HepG2 (cell line): ENCODE data around the gene WHAMM. TPM values are rescaled to one million over a fixed set of nuclear protein-coding genes. Genes with fewer than 3 reads are reported as not detected.

ENCODE experiments used
- ARID2 ChIP-seq: sonication (generic); formaldehyde crosslinking; IDR thresholded peaks from 2 replicates; pipeline ENCODE4 v1.8.1; 2022; ENCODE audit warnings: mild to moderate bottlenecking, missing genetic modification reagents, borderline replicate concordance
- FOXK1 ChIP-seq: sonication (generic); formaldehyde crosslinking; IDR thresholded peaks from 2 replicates; pipeline ENCODE4 v1.4.0; 2020; ENCODE audit warnings: low read depth, missing genetic modification reagents, borderline replicate concordance
- GABPA ChIP-seq, 2 experiments: IDR thresholded peaks; 2 replicates each; pipeline ENCODE4 v1.6.1; 2011 to 2016; ENCODE audit warnings: low read depth in 2 of 2, low read length in 1 of 2, missing biosample characterization in 1 of 2, missing genetic modification characterization in 1 of 2
- GATAD1 ChIP-seq: IDR thresholded peaks from 2 replicates; pipeline ENCODE4 v1.6.1; 2016; ENCODE audit warnings: missing genetic modification reagents, missing compliant biosample characterization
- GATAD2A ChIP-seq: IDR thresholded peaks from 2 replicates; pipeline ENCODE4 v1.6.1; 2016
- NFKBIZ ChIP-seq: IDR thresholded peaks from 2 replicates; pipeline ENCODE4 v1.6.1; 2018; ENCODE audit warnings: missing genetic modification reagents, missing compliant biosample characterization
- SAP130 ChIP-seq: IDR thresholded peaks from 2 replicates; pipeline ENCODE4 v1.6.1; 2016; ENCODE audit warnings: low read depth
- SMC3 ChIP-seq: IDR thresholded peaks from 2 replicates; pipeline ENCODE4 v1.6.1; 2011; ENCODE audit warnings: low read length, improper control_type of control experiment
- SNAI1 ChIP-seq: sonication (generic); formaldehyde crosslinking; IDR thresholded peaks from 2 replicates; pipeline ENCODE4 v1.5.0; 2020; ENCODE audit warnings: mild to moderate bottlenecking, missing genetic modification reagents, borderline replicate concordance
- YEATS2 ChIP-seq: sonication (generic); formaldehyde crosslinking; IDR thresholded peaks from 2 replicates; pipeline ENCODE4 v1.4.0; 2020; ENCODE audit warnings: missing genetic modification reagents, borderline replicate concordance
- ZBTB1 ChIP-seq: sonication (generic); formaldehyde crosslinking; IDR thresholded peaks from 2 replicates; pipeline ENCODE4 v1.4.0; 2020; ENCODE audit warnings: missing genetic modification reagents, borderline replicate concordance
- ZNF235 ChIP-seq: sonication (generic); formaldehyde crosslinking; IDR thresholded peaks from 2 replicates; pipeline ENCODE4 v1.8.1; 2023; ENCODE audit warnings: mild to moderate bottlenecking, missing genetic modification reagents, borderline replicate concordance
- ZNF34 ChIP-seq: sonication (generic); formaldehyde crosslinking; IDR thresholded peaks from 2 replicates; pipeline ENCODE4 v1.4.0; 2020; ENCODE audit warnings: mild to moderate bottlenecking, missing genetic modification reagents, borderline replicate concordance
- ZNF549 ChIP-seq: sonication (generic); formaldehyde crosslinking; IDR thresholded peaks from 2 replicates; pipeline ENCODE4 v1.5.0; 2020; ENCODE audit warnings: missing genetic modification reagents
- polyA plus RNA-seq, 8 experiments: library from polyadenylated mRNA; depleted of rRNA in 3 of 8; stranded (reverse) in 7 of 8; unstranded in 1 of 8; fragments of >200 nt; fragmentation: Illumina TruSeq in 4 of 8; extraction: Trizol in 4 of 8; gene quantifications; 2 replicates each; pipeline versions ENCODE4 v1.2.1 to v1.2.3, GENCODE V29; 2011 to 2016; ENCODE audit warnings: low read depth in 4 of 8, missing spikeins in 1 of 8, mixed read lengths in 1 of 8; ENCODE audit not compliant: insufficient read depth in 1 of 8
- total RNA-seq, 5 experiments: library from RNA; depleted of rRNA; stranded (reverse); fragments of >200 nt; fragmentation: Illumina TruSeq; extraction: Trizol; gene quantifications; 2 replicates each; pipeline ENCODE4 v1.2.3, GENCODE V29; 2016; ENCODE audit warnings: low read depth in 1 of 5
- TF ChIP-seq, protein P1 (sequence below): sonication (generic); formaldehyde crosslinking; IDR thresholded peaks from 2 replicates; pipeline ENCODE4 v1.5.0; 2020; ENCODE audit warnings: mild to moderate bottlenecking, missing genetic modification reagents, borderline replicate concordance
- TF ChIP-seq, protein P2 (sequence below): IDR thresholded peaks from 2 replicates; pipeline ENCODE4 v1.6.1; 2016; ENCODE audit warnings: missing biosample characterization, missing genetic modification reagents, low read depth
- TF ChIP-seq, protein P3 (sequence below): IDR thresholded peaks from 2 replicates; pipeline ENCODE4 v1.6.1; 2016; ENCODE audit warnings: missing compliant biosample characterization, missing genetic modification reagents, borderline replicate concordance
- TF ChIP-seq, protein P4 (sequence below): sonication (generic); formaldehyde crosslinking; IDR thresholded peaks from 2 replicates; pipeline ENCODE4 v1.4.0; 2020; ENCODE audit warnings: mild to moderate bottlenecking, missing genetic modification reagents
- TF ChIP-seq, protein P5 (sequence below): sonication (generic); formaldehyde crosslinking; IDR thresholded peaks from 2 replicates; pipeline ENCODE4 v1.5.1; 2020; ENCODE audit warnings: missing genetic modification reagents, mild to moderate bottlenecking, borderline replicate concordance
- TF ChIP-seq, protein P6 (sequence below): sonication (generic); formaldehyde crosslinking; IDR thresholded peaks from 2 replicates; pipeline ENCODE4 v1.8.0; 2022; ENCODE audit warnings: low read depth, missing genetic modification reagents

WHAMM gene
- total and polyA plus RNA-seq, 2 of the 13 experiments (the other 11 are each of a cell fraction or from before 2014, with no cell fraction given), result 2.9 to 3.0 TPM

DNA sequence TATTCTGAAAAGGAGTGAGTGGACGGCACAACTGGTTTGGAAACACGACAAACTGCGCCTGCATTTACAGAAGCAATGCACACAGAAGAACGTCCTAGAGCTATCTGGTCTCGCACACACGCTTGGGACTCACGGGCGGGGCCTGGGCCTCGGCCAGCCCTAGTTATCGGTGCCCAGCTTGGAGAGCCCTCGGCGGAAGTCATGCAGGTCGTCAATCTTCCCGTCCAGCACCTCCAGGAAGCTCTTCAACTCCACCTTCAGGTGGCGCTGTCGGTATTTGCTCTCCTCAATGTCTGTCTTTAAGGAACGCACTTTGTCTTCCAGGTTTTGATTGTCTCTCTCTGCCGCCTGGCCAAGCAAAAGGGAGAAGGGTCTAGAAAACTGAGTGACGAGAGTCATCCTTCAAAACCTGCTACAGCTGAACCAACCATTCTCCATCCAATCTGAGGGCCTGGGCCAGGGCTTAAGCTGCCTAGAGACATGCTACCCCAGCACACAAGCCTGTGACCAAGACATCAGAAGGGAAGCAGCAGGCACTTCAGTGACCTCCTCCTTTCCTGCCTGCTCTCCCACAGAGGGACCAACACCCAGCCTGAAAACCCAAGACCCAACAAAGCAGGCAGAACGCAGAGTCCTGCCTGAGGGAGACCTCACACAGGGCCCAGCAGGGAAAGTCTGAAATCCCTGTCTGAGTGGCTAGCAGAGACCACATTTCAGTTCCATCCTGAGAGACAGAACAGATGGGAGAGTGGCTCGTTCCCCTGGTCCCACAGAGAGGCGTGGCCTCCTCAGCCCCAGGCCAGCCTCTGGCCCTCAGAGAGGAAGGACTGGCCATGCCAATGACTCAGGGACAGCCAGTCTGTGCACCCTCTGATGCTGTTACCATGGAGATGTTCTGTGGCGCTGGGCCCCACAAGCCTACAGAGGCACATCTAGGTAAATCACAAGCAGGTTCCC lies 40.4 kb downstream of the WHAMM start (continued):
- TF ChIP-seq, protein P1, sequence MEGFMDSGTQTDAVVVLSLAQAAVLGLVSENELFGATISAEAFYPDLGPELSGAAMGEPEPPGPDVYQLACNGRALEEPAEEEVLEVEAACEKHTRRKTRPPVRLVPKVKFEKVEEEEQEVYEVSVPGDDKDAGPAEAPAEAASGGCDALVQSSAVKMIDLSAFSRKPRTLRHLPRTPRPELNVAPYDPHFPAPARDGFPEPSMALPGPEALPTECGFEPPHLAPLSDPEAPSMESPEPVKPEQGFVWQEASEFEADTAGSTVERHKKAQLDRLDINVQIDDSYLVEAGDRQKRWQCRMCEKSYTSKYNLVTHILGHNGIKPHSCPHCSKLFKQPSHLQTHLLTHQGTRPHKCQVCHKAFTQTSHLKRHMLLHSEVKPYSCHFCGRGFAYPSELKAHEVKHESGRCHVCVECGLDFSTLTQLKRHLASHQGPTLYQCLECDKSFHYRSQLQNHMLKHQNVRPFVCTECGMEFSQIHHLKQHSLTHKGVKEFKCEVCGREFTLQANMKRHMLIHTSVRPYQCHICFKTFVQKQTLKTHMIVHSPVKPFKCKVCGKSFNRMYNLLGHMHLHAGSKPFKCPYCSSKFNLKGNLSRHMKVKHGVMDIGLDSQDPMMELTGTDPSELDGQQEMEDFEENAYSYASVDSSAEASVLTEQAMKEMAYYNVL, result no peak
- no peak for TF ChIP-seq ZNF34 (CRISPR knock-in tag)
- TF ChIP-seq, protein P2, sequence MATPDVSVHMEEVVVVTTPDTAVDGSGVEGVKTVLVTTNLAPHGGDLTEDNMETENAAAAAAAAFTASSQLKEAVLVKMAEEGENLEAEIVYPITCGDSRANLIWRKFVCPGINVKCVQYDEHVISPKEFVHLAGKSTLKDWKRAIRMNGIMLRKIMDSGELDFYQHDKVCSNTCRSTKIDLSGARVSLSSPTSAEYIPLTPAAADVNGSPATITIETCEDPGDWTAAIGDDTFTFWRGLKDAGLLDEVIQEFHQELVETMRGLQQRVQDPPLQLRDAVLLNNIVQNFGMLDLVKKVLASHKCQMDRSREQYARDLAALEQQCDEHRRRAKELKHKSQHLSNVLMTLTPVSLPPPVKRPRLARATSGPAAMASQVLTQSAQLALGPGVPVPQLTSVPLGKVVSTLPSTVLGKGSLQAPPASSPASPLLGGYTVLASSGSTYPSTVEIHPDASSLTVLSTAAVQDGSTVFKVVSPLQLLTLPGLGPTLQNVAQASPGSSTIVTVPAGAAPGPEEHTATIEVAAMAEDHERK (CRISPR knock-in tag), result no peak
- TF ChIP-seq, protein P3, sequence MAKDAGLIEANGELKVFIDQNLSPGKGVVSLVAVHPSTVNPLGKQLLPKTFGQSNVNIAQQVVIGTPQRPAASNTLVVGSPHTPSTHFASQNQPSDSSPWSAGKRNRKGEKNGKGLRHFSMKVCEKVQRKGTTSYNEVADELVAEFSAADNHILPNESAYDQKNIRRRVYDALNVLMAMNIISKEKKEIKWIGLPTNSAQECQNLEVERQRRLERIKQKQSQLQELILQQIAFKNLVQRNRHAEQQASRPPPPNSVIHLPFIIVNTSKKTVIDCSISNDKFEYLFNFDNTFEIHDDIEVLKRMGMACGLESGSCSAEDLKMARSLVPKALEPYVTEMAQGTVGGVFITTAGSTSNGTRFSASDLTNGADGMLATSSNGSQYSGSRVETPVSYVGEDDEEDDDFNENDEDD (CRISPR knock-in tag), result no peak
- no peak for TF ChIP-seq ZNF549 (CRISPR knock-in tag)
- no peak for TF ChIP-seq GABPA (IDR thresholded peaks at IDR 0.05; ENCODE audit: low read depth, low read length)
- peak; percentile 78 for TF ChIP-seq GABPA (CRISPR knock-in tag; IDR thresholded peaks at IDR 0.05; ENCODE audit: low read depth)
- TF ChIP-seq ZNF235 (CRISPR knock-in tag), result no peak
- peak; percentile 75 for TF ChIP-seq SMC3
- no peak for TF ChIP-seq NFKBIZ (CRISPR knock-in tag)
- no peak for TF ChIP-seq ARID2 (CRISPR knock-in tag)
- peak; percentile 60; the same call in 1 of the 2 replicates for TF ChIP-seq GATAD1 (CRISPR knock-in tag)
- TF ChIP-seq, protein P4, sequence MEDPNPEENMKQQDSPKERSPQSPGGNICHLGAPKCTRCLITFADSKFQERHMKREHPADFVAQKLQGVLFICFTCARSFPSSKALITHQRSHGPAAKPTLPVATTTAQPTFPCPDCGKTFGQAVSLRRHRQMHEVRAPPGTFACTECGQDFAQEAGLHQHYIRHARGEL, result no peak
- TF ChIP-seq, protein P5, sequence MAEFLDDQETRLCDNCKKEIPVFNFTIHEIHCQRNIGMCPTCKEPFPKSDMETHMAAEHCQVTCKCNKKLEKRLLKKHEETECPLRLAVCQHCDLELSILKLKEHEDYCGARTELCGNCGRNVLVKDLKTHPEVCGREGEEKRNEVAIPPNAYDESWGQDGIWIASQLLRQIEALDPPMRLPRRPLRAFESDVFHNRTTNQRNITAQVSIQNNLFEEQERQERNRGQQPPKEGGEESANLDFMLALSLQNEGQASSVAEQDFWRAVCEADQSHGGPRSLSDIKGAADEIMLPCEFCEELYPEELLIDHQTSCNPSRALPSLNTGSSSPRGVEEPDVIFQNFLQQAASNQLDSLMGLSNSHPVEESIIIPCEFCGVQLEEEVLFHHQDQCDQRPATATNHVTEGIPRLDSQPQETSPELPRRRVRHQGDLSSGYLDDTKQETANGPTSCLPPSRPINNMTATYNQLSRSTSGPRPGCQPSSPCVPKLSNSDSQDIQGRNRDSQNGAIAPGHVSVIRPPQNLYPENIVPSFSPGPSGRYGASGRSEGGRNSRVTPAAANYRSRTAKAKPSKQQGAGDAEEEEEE, result no peak
- no peak for TF ChIP-seq ZBTB1
- peak; percentile 43; the same call in 1 of the 2 replicates for TF ChIP-seq GATAD2A (CRISPR knock-in tag)
- TF ChIP-seq FOXK1 (CRISPR knock-in tag), result 0 out of 2 replicates have a peak, but pooled peaks have one; percentile 32
- TF ChIP-seq, protein P6, sequence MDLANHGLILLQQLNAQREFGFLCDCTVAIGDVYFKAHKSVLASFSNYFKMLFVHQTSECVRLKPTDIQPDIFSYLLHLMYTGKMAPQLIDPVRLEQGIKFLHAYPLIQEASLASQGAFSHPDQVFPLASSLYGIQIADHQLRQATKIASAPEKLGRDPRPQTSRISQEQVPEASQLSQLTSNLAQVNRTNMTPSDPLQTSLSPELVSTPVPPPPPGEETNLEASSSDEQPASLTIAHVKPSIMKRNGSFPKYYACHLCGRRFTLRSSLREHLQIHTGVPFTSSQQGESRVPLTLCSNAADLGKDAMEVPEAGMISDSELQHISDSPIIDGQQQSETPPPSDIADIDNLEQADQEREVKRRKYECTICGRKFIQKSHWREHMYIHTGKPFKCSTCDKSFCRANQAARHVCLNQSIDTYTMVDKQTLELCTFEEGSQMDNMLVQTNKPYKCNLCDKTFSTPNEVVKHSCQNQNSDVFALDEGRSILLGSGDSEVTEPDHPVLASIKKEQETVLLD, result no peak
- TF ChIP-seq SAP130 (CRISPR knock-in tag), result peak; percentile 9; the same call in 1 of the 2 replicates
- TF ChIP-seq SNAI1 (CRISPR knock-in tag), result no peak
- TF ChIP-seq YEATS2, result no peak
